Stromal cell of bone marrow (primary cell): ENCODE measurements around the gene RPL27.
A peak's percentile ranks its signal among the peaks of the same experiment; 100 is the strongest.

ENCODE experiments used
- DNase-seq: peaks from one replicate; pipeline ENCODE4 v3.0.0-alpha.2; 2012; ENCODE audit warnings: low read depth

RPL27 gene

GRCh38 chr17:43020789-43021740 is 22.8 kb downstream of the RPL27 start:
- DNase-seq, result peak; percentile 75

GRCh38 chr17:43021741-43022512 is 23.7 kb downstream of the RPL27 start, which contains the start of gene VAT1:
Gene VAT1 (minus strand): TSS chr17:43022385. CDS start chr17:43022322, 63 bp downstream.
- DNase-seq, result peak; percentile 54

GRCh38 chr17:43024407-43025289 is 26.4 kb downstream of the RPL27 start, which contains the start of gene RND2:
Gene RND2 (plus strand): TSS chr17:43025231. CDS start chr17:43025348, 117 bp downstream.
- DNase-seq, result peak; percentile 94

GRCh38 chr17:43025290-43025657 is 27.1 kb downstream of the RPL27 start:
- no peak for DNase-seq

- DNase-seq, result no peak
These were observed 27.7 kb downstream of the RPL27 start for GRCh38 chr17:43025766-43026537.

GRCh38 chr17:43026595-43026994 is 28.4 kb downstream of the RPL27 start:
- no peak for DNase-seq

GRCh38 chr17:43027091-43028032 is 29.1 kb downstream of the RPL27 start:
- DNase-seq, result no peak

GRCh38 chr17:43028221-43028861 is 30.1 kb downstream of the RPL27 start:
- DNase-seq, result no peak

GRCh38 chr17:43030137-43030767 is 32.0 kb downstream of the RPL27 start:
- DNase-seq, result no peak

- no peak for DNase-seq
These were observed 33.4 kb downstream of the RPL27 start for GRCh38 chr17:43031666-43032065.

- DNase-seq, result no peak
These were observed 36.0 kb downstream of the RPL27 start for GRCh38 chr17:43033948-43034881.

- DNase-seq, result no peak
These were observed 36.7 kb downstream of the RPL27 start for GRCh38 chr17:43034894-43035293.

- DNase-seq, result no peak
These were observed 41.4 kb downstream of the RPL27 start for GRCh38 chr17:43039646-43040045.

- no peak for DNase-seq
These were observed 42.4 kb downstream of the RPL27 start for GRCh38 chr17:43040655-43041054.

- no peak for DNase-seq
These were observed 43.9 kb downstream of the RPL27 start for GRCh38 chr17:43042025-43042628.

- DNase-seq, result no peak
These were observed 45.1 kb downstream of the RPL27 start for GRCh38 chr17:43043307-43043706.

GRCh38 chr17:43044024-43044423 is 45.8 kb downstream of the RPL27 start:
- no peak for DNase-seq
